ENCODE measurements around the gene ZNF784. TPM values are rescaled to one million over a fixed set of nuclear protein-coding genes. Genes with fewer than 3 reads are reported as not detected.

ZNF784 gene
- total and polyA plus RNA-seq, 2 donors (not counting 3 experiments of a cell fraction or from before 2014, with no cell fraction given), result 4.9 TPM

GRCh38 chr19:55672418-55672817 lies 48.1 kb upstream of the ZNF784 start:
- no peak overlapping the region for H3K4me3 ChIP-seq (replicated peaks in 1 of 3; ENCODE audit: insufficient read depth in 1 of 3, low read depth in 1 of 3, low read length in 3 of 3)
- no peak overlapping the region for H3K9ac ChIP-seq (replicated peaks; ENCODE audit: extremely low read depth, insufficient read depth, low read length)
- BruUV-seq (replicated peaks), result no TSS peak
- ChIA-PET POLR2A (interaction anchor here (1.3 kb wide), 1 partner anchor 8 kb away, joined by 3 read pairs; no protein-coding TSS in a partner anchor), CTCF (interaction anchor here (1.3 to 3.8 kb wide), 4 partner anchors 15 to 185 kb away, joined by 4 to 52 read pairs (median 14); partner anchors contain the start of gene U2AF2)
- H2AFZ ChIP-seq (ENCODE audit: low read depth, low read length), result no peak overlapping the region
- no peak for FAIRE-seq
- dilution Hi-C loops (cut with MboI; ENCODE audit: extremely low pct_ligation_motif_present, low sequenced_read_pairs) (no loop called here), intact Hi-C loops (cut with micrococcal nuclease) (no loop called here)
- H3K27me3 ChIP-seq (ENCODE audit: control insufficient read depth in 2 of 2, insufficient read depth in 2 of 2, low read length in 2 of 2), result no peaks in the 10 kb centered on the region
- peaks cover 5% of the 10 kb centered on the region for H4K20me1 ChIP-seq (replicated peaks; ENCODE audit: control insufficient read depth, extremely low read depth, insufficient read depth, low read length)
- H3K27ac ChIP-seq (ENCODE audit: insufficient read depth, low read depth, low read length), result no peak overlapping the region
- TF ChIP-seq FOS (IDR thresholded peaks at IDR 0.05; ENCODE audit: borderline replicate concordance, insufficient read depth, low read length) (no peak), MYC (IDR thresholded peaks at IDR 0.05; ENCODE audit: low read depth, low read length) (no peak), JUN (IDR thresholded peaks at IDR 0.05; ENCODE audit: borderline replicate concordance, insufficient read depth, insufficient read length, low read depth) (no peak), POLR2A (IDR thresholded peaks at IDR 0.05; ENCODE audit: low read depth, low read length) (no peak), CTCF (IDR thresholded peaks at IDR 0.05; ENCODE audit: extremely low read depth in 1 of 2, insufficient read depth in 1 of 2, low read depth in 1 of 2, low read length in 2 of 2) (no peak), POLR2AphosphoS5 (IDR thresholded peaks at IDR 0.05; ENCODE audit: insufficient read depth, low read depth, low read length) (no peak), GATA2 (IDR thresholded peaks at IDR 0.05; ENCODE audit: insufficient read depth, insufficient read length, low read depth, low read length) (no peak), EZH2 (IDR thresholded peaks at IDR 0.05; ENCODE audit: borderline replicate concordance, low read depth, low read length, severe bottlenecking) (no peak), MAX (IDR thresholded peaks at IDR 0.05; ENCODE audit: insufficient read depth, insufficient read length) (no peak)
- no peaks in the 10 kb centered on the region for H3K9me1 ChIP-seq (replicated peaks; ENCODE audit: control insufficient read depth, extremely low read depth, insufficient read depth, low read length)
- H3K79me2 ChIP-seq (ENCODE audit: control insufficient read depth, insufficient read depth, low read length), result peaks cover 78% of the 10 kb centered on the region
- DNase-seq (ENCODE audit: low read depth, low spot score), result no peak
- no peaks in the 10 kb centered on the region for H3K9me3 ChIP-seq (replicated peaks; ENCODE audit: control insufficient read depth, insufficient read depth, low read length)
- peaks cover 25% of the 10 kb centered on the region for H3K4me1 ChIP-seq (ENCODE audit: control insufficient read depth, extremely low read depth, insufficient read depth, low read length)
- no peak overlapping the region for H3K4me2 ChIP-seq (ENCODE audit: insufficient read depth, low read length)
- H3K36me3 ChIP-seq (ENCODE audit: control insufficient read depth in 2 of 2, extremely low read depth in 1 of 2, insufficient read depth in 2 of 2, low read length in 2 of 2), result peaks cover 18 to 30% of the 10 kb centered on the region in 2 experiments

Data from endothelial cell of umbilical vein (primary cell).